Measurements from ENCODE around the gene SPOPL. TPM values are rescaled to one million over a fixed set of nuclear protein-coding genes. Genes with fewer than 3 reads are reported as not detected.

Gene SPOPL
- polyA plus RNA-seq, 1 donor from 2014 or later: 16.4 TPM

DNA sequence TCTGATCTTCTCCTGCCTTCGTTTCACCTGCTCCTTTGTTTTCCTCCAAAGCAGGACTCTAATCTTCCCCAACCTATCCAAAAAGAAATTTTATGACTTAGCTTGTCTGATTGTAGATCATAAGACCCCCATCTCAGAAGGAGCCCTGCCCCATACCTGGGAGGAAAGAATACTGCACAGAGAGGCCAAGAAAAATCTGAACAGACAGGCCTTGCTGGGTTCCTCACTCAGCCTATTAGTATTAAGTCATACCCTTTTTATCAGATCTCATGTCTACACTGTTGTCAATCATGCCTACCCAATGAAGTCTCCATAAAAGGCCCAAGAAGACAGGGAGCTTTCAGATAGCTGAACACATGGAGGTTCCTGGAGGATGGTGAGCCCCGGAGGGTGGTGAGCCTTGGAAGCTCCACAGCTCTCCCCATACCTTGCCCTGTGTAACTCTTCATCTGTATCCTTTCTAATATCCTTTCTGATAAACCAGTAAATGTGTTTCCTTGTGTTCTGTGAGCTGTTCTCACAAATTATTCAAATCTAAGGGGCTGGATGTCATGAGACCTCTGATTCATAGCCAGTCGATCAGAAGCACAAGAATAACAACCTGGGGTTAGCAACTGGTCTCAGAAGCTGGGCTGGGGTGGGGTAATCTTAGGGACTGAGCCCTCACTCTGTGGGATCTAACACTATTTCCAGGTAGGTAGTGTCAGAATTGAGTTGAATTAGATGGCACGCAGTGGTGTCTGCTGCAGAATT, 108.8 kb downstream of the SPOPL start:
- H2AFZ ChIP-seq (ENCODE audit: low read depth, low read length): no peak overlapping the region
- no peak overlapping the region for H3K4me2 ChIP-seq (ENCODE audit: low read length)
- no peak overlapping the region for H3K4me3 ChIP-seq (ENCODE audit: low read length)
- H3K27ac ChIP-seq (ENCODE audit: low read length): no peak overlapping the region
- H3K9me3 ChIP-seq (ENCODE audit: low read length): no peaks in the 10 kb centered on the region
- no peaks in the 10 kb centered on the region for H3K36me3 ChIP-seq (ENCODE audit: insufficient read depth, low read length)
- H3K27me3 ChIP-seq (ENCODE audit: insufficient read depth, low read depth, low read length): no peaks in the 10 kb centered on the region
- TF ChIP-seq, protein P1, sequence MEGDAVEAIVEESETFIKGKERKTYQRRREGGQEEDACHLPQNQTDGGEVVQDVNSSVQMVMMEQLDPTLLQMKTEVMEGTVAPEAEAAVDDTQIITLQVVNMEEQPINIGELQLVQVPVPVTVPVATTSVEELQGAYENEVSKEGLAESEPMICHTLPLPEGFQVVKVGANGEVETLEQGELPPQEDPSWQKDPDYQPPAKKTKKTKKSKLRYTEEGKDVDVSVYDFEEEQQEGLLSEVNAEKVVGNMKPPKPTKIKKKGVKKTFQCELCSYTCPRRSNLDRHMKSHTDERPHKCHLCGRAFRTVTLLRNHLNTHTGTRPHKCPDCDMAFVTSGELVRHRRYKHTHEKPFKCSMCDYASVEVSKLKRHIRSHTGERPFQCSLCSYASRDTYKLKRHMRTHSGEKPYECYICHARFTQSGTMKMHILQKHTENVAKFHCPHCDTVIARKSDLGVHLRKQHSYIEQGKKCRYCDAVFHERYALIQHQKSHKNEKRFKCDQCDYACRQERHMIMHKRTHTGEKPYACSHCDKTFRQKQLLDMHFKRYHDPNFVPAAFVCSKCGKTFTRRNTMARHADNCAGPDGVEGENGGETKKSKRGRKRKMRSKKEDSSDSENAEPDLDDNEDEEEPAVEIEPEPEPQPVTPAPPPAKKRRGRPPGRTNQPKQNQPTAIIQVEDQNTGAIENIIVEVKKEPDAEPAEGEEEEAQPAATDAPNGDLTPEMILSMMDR (IDR thresholded peaks at IDR 0.05; ENCODE audit: poor library complexity, severe bottlenecking): no peak
- TF ChIP-seq, protein P2, sequence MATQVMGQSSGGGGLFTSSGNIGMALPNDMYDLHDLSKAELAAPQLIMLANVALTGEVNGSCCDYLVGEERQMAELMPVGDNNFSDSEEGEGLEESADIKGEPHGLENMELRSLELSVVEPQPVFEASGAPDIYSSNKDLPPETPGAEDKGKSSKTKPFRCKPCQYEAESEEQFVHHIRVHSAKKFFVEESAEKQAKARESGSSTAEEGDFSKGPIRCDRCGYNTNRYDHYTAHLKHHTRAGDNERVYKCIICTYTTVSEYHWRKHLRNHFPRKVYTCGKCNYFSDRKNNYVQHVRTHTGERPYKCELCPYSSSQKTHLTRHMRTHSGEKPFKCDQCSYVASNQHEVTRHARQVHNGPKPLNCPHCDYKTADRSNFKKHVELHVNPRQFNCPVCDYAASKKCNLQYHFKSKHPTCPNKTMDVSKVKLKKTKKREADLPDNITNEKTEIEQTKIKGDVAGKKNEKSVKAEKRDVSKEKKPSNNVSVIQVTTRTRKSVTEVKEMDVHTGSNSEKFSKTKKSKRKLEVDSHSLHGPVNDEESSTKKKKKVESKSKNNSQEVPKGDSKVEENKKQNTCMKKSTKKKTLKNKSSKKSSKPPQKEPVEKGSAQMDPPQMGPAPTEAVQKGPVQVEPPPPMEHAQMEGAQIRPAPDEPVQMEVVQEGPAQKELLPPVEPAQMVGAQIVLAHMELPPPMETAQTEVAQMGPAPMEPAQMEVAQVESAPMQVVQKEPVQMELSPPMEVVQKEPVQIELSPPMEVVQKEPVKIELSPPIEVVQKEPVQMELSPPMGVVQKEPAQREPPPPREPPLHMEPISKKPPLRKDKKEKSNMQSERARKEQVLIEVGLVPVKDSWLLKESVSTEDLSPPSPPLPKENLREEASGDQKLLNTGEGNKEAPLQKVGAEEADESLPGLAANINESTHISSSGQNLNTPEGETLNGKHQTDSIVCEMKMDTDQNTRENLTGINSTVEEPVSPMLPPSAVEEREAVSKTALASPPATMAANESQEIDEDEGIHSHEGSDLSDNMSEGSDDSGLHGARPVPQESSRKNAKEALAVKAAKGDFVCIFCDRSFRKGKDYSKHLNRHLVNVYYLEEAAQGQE (IDR thresholded peaks at IDR 0.05; ENCODE audit: borderline replicate concordance): no peak
- TF ChIP-seq RAD21 (conservative IDR thresholded peaks at IDR 0.05) (no peak), SMC3 (conservative IDR thresholded peaks at IDR 0.05; ENCODE audit: poor library complexity) (no peak), MXI1 (conservative IDR thresholded peaks at IDR 0.05; ENCODE audit: poor library complexity, severe bottlenecking) (no peak), TAF1 (IDR thresholded peaks at IDR 0.05; ENCODE audit: low read depth) (no peak), POLR2AphosphoS5 (IDR thresholded peaks at IDR 0.05) (no peak), EZH2 (IDR thresholded peaks at IDR 0.05; ENCODE audit: borderline replicate concordance, insufficient read depth, low read length, poor library complexity, severe bottlenecking) (no peak), EP300 (conservative IDR thresholded peaks at IDR 0.05; ENCODE audit: poor library complexity, severe bottlenecking) (no peak)
- no peaks in the 10 kb centered on the region for H3K79me2 ChIP-seq (replicated peaks; ENCODE audit: insufficient read depth, low read length)
- no peaks in the 10 kb centered on the region for H4K20me1 ChIP-seq (ENCODE audit: insufficient read depth)
- no peaks in the 10 kb centered on the region for H3K9me2 ChIP-seq (ENCODE audit: insufficient read depth, low read length)
- no peaks in the 10 kb centered on the region for H3F3A ChIP-seq (ENCODE audit: insufficient read depth, low read length, poor library complexity, severe bottlenecking)
- no peak overlapping the region for H3K9ac ChIP-seq (ENCODE audit: low read length)

DNA sequence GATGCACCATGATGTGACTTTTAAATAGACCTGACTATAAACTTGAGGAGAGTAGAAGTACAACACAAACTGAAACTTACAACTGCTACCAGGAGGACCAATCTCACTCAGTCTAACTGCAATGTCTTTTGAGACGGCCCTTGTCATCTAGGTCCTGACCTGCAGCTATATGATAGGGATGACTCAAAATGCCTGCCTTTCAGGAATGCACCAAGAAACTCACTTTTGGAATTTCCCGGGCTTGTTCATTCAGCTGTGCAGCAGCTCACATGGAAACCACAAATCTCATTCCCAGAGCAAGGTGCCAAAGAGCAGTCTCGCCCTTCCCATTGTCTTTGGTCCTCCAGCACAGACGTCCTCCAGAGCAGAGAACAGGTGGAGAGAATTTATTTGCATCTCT, 113.7 kb downstream of the SPOPL start:
- H2AFZ ChIP-seq (ENCODE audit: low read depth, low read length): no peak overlapping the region
- H3K36me3 ChIP-seq (ENCODE audit: insufficient read depth, low read length): no peaks in the 10 kb centered on the region
- H3K9me3 ChIP-seq (ENCODE audit: low read length): no peaks in the 10 kb centered on the region
- H3K27ac ChIP-seq (ENCODE audit: low read length): no peak overlapping the region
- no peaks in the 10 kb centered on the region for H3K27me3 ChIP-seq (ENCODE audit: insufficient read depth, low read depth, low read length)
- no peak overlapping the region for H3K4me3 ChIP-seq (ENCODE audit: low read length)
- H3F3A ChIP-seq (ENCODE audit: insufficient read depth, low read length, poor library complexity, severe bottlenecking): no peaks in the 10 kb centered on the region
- TF ChIP-seq, protein P1 (IDR thresholded peaks at IDR 0.05; ENCODE audit: poor library complexity, severe bottlenecking): no peak
- TF ChIP-seq EP300 (conservative IDR thresholded peaks at IDR 0.05; ENCODE audit: poor library complexity, severe bottlenecking): no peak
- TF ChIP-seq MXI1 (conservative IDR thresholded peaks at IDR 0.05; ENCODE audit: poor library complexity, severe bottlenecking): no peak
- TF ChIP-seq SMC3 (conservative IDR thresholded peaks at IDR 0.05; ENCODE audit: poor library complexity): no peak
- TF ChIP-seq EZH2 (IDR thresholded peaks at IDR 0.05; ENCODE audit: borderline replicate concordance, insufficient read depth, low read length, poor library complexity, severe bottlenecking): no peak
- no peak for TF ChIP-seq TAF1 (IDR thresholded peaks at IDR 0.05; ENCODE audit: low read depth)
- TF ChIP-seq RAD21 (conservative IDR thresholded peaks at IDR 0.05): no peak
- TF ChIP-seq, protein P2 (IDR thresholded peaks at IDR 0.05; ENCODE audit: borderline replicate concordance): no peak
- no peak for TF ChIP-seq POLR2AphosphoS5 (IDR thresholded peaks at IDR 0.05)
- no peak overlapping the region for H3K4me2 ChIP-seq (ENCODE audit: low read length)
- H3K79me2 ChIP-seq (replicated peaks; ENCODE audit: insufficient read depth, low read length): no peaks in the 10 kb centered on the region
- H3K9ac ChIP-seq (ENCODE audit: low read length): no peak overlapping the region
- no peaks in the 10 kb centered on the region for H4K20me1 ChIP-seq (ENCODE audit: insufficient read depth)
- H3K9me2 ChIP-seq (ENCODE audit: insufficient read depth, low read length): no peaks in the 10 kb centered on the region
